AG04449 (cell line): ENCODE data around the gene MYO16.

Source experiments
- CTCF ChIA-PET: fragments of 350-600 bp; formaldehyde crosslinking; extraction: SDS; loops from one replicate; lab custom pipeline; 2021; ENCODE audit warnings: antibody characterized with exemption; lab: Yijun Ruan, JAX
- POLR2A ChIA-PET: fragments of 400-600, 350-600 bp; formaldehyde crosslinking; extraction: SDS; loops from one replicate; lab custom pipeline; 2020; ENCODE audit warnings: antibody characterized with exemption, inconsistent platforms; lab: Yijun Ruan, JAX
- DNase-seq: peaks from one replicate; pipeline ENCODE4 v3.0.0-alpha.2; 2010; ENCODE audit warnings: low read depth, low spot score
- H3K4me3 ChIP-seq: 2 replicates; pipeline ENCODE4 v1.5.1; 2011; ENCODE audit warnings: low read depth, mild to moderate bottlenecking, control low read depth, low read length
- TF ChIP-seq, protein P1 (sequence below): IDR thresholded peaks from one replicate; pipeline ENCODE4 v1.5.1; 2011; ENCODE audit warnings: mild to moderate bottlenecking, moderate library complexity, low read length, control low read depth, inconsistent platforms; ENCODE audit not compliant: insufficient read depth; ENCODE audit errors: missing control alignments

Gene MYO16

DNA sequence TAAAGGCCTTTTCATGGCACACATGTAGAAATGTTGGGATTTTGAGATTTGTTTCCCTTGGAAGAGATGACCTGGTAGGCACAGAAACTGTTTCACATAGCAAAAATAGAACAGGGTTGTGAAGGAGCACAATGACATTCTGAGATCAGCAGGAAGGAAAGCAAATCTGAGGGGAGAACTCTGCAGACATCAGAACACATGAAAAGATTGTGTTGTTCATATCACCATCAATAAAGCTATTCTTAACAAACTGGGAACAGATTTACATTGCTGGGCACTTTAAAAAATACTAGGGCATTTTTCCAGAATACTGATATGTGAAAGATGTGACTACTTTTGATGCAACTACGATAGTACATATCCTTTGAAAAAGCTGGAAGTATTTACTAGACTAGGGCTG, 481.7 kb downstream of the MYO16 start:
- ChIA-PET CTCF (no interaction called here), POLR2A (no interaction called here)
- TF ChIP-seq, protein P1, sequence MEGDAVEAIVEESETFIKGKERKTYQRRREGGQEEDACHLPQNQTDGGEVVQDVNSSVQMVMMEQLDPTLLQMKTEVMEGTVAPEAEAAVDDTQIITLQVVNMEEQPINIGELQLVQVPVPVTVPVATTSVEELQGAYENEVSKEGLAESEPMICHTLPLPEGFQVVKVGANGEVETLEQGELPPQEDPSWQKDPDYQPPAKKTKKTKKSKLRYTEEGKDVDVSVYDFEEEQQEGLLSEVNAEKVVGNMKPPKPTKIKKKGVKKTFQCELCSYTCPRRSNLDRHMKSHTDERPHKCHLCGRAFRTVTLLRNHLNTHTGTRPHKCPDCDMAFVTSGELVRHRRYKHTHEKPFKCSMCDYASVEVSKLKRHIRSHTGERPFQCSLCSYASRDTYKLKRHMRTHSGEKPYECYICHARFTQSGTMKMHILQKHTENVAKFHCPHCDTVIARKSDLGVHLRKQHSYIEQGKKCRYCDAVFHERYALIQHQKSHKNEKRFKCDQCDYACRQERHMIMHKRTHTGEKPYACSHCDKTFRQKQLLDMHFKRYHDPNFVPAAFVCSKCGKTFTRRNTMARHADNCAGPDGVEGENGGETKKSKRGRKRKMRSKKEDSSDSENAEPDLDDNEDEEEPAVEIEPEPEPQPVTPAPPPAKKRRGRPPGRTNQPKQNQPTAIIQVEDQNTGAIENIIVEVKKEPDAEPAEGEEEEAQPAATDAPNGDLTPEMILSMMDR, result no peak
- no peak for DNase-seq
- no peak overlapping the region for H3K4me3 ChIP-seq

DNA sequence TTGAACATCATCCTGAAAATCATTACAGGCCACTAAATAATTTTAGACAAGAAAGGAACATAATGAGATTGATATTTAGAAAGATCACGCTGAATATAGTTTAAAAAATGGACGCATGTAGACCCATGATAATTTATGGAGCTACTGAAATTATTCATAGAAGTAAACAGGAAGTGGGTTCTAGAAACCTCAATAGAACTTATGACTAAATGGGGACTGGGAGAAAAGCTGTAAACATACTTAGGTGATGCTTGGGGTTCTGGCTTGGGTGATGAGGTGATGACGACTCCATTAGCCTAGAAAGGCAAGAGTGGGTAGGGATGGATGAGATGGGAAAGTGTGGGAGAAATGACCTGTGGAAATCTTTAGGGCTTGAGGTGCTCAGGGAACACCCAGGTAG, 484.0 kb downstream of the MYO16 start:
- ChIA-PET CTCF (no interaction called here), POLR2A (no interaction called here)
- no peak for DNase-seq
- no peak overlapping the region for H3K4me3 ChIP-seq
- TF ChIP-seq, protein P1, result no peak

DNA sequence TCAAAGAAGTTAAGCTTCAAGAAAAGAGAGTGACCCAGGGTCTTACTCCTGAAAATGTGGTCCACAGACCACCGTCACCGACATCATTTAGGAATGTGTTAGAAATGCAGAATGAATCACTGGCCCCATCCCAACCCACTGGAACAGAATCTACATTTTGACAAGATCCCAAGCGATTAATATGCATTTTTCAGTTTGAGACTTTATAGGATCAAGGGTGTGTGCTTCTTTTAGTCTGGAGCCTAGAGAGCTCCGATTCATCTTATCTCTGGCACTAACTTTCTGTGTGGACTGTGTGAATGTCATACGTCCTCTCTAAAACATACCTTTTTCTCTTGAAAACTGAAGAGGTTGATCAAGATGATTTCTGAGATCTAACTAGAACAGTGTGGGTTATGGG, 484.8 kb downstream of the MYO16 start:
- POLR2A ChIA-PET, result no interaction called here
- DNase-seq, result no peak
- H3K4me3 ChIP-seq, result no peak overlapping the region
- CTCF ChIA-PET, result no interaction called here
- TF ChIP-seq, protein P1, result no peak

DNA sequence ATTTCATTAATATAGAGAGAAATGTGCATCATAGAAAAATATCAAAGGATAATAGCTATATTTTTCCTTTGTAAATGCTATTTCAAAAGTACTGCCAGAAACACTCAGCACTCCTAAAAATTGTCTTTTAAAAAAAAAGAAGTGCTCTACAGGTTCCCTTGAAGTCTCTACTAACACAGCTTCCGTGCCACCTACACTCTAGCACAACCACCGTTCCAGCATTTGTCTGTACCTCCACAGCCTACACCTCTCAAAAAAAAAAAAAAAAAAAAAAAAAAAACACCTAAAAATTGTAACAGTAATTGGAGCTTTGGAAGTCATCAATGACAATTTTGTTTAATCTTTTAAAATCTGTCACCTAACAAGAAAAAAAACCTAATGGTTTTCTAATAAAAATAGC, 485.6 kb downstream of the MYO16 start:
- CTCF ChIA-PET, result no interaction called here
- POLR2A ChIA-PET, result no interaction called here
- TF ChIP-seq, protein P1, result no peak
- DNase-seq, result no peak
- H3K4me3 ChIP-seq, result no peak overlapping the region

DNA sequence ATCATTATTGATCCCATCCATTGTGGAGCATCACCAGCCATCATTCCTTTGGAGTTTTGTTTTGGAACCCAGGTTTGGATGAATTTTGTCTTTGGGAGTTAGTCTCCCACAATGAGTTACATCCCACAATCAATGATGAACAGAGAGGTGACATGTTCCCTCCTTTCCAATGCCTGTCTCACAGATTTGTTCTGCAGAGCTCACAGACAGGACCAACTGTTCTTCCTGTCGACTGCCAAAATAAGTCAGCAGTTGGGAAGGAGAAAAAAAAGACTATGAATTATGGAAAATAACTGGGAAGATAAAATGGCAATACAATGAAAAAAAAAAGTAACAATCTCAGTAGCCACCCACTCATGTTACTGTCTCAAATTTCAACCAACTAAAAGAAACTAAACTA, 489.1 kb downstream of the MYO16 start:
- DNase-seq, result no peak
- no peak overlapping the region for H3K4me3 ChIP-seq
- ChIA-PET POLR2A (no interaction called here), CTCF (no interaction called here)
- TF ChIP-seq, protein P1, result no peak

DNA sequence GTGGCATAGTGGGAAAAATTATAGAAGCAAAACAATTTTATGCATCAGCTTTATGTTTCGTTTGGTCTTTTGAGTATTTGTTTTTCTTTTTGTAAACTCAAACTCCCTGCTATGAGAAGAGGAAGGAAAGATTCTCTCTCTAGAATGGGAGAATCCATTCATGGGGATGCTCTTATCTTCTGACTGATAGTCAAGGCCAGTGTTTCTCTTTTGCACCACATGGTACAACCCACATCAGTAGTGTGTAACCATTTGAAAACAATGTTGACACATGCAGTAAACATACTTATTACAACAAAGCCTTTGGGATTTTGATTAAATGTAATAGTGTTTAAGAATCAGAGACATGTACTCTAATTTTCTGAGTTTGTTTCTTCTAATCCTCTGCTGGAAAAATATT, 490.5 kb downstream of the MYO16 start:
- TF ChIP-seq, protein P1, result no peak
- no peak for DNase-seq
- CTCF ChIA-PET, result no interaction called here
- no peak overlapping the region for H3K4me3 ChIP-seq
- POLR2A ChIA-PET, result no interaction called here
